SHP77 (cell line): ENCODE data around the gene ZNF821.
A peak's percentile ranks its signal among the peaks of the same experiment; 100 is the strongest.
"Not testable (repeated sequence)": the region's sequence is repeated elsewhere in the genome, so short reads cannot be mapped to it uniquely, and the experiment has no call there.

Experiments
- DNase-seq, 2 experiments: peaks; one replicate each; lab custom pipeline; 2025; lab: John Stamatoyannopoulos, UW

ZNF821 gene

GRCh38 chr16:71859762-71860521 is 24.0 kb downstream of the ZNF821 start:
- DNase-seq, result no peak

- no peak for DNase-seq
Measured at GRCh38 chr16:71855937-71856662, 27.9 kb downstream of the ZNF821 start.

DNA sequence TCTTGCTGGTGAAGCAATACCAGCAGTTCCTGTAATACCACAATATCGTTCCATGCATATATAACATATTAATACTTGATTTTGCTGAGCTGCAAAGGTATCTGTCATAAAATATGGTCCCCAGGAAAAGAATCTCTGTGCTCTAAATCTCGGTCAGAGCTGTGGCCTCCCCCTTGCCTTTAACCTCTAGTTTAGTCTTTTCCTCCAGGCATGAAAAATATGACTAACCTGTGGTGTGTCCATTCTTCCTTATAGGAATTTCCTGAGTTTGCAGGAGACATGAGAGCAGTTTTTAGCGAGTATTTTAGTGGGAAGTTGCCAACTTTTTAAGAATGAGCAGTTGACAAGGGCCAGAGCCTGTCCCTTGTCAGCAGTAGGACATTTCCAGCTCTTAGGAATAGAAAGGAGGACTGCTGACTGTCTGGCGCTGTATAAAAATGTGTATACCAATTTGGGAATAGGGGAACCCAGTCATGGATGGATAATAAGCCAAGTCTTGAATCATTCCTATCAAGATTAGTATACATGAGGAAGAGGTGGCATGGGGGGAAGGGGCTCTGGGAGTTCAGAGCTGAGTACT is 29.5 kb downstream of the ZNF821 start:
- no peak for DNase-seq

GRCh38 chr16:71853413-71853812 is 30.6 kb downstream of the ZNF821 start:
- DNase-seq, result no peak

GRCh38 chr16:71852561-71852960 is 31.4 kb downstream of the ZNF821 start:
- no peak for DNase-seq

DNA sequence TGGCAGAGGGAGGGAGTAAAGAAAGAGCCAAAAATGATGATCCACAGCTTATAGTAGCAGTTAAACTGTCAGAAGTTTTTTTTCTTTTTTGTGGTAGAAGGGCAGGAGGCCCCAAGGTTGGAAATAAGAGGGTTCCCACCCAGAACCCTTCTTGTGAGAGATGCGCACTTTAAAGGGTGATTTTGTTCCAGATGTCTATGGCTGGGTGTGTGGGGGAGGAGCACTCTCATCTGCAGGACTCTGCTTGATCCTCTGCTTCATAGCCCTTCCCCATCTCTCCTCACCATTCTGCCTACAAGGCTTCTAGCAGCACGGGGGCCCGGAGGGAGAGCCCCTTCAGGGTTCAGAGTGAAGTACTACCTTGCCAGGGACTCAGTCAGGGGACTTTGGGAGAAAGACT is 31.8 kb downstream of the ZNF821 start:
- no peak for DNase-seq

DNA sequence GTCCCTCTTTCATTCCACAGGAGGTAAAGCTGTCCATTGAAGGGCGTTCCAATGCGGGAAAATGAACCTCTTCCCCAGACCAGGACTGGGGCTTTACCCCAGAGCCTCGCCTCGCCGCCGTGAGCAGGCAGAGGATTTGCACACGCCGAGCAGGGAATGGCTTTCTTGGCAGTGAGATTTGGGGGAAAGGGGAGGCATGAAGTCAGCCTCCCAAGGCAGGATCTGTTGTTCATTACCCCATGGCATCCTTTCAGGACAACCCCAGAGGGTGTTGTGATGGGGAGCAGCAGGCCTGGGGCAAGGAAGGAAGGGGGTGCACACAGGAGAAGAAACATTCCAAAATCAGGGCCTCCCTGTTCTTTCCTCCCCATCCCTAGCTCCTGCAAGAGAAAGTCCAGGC is 32.2 kb downstream of the ZNF821 start:
- DNase-seq, result no peak

DNA sequence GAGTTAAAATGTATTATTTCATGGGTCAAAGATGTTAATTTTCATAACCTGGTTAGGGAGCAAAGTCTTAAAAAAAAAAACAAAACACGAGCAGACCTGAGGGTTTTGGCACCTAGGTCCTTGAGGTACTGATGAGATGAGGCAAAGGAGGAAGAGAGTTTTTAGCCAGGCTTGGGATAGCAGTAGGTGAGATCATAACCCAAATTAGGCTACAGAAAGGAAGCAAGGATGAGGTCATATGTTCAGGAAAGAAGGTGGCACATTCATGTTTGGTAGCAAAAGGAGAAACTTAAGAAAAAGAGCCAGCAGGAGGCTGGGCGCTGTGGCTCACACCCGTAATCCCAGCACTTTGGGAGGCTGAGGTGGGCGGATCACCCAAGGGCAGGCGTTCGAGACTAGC is 35.4 kb downstream of the ZNF821 start:
- no peak for DNase-seq

DNA sequence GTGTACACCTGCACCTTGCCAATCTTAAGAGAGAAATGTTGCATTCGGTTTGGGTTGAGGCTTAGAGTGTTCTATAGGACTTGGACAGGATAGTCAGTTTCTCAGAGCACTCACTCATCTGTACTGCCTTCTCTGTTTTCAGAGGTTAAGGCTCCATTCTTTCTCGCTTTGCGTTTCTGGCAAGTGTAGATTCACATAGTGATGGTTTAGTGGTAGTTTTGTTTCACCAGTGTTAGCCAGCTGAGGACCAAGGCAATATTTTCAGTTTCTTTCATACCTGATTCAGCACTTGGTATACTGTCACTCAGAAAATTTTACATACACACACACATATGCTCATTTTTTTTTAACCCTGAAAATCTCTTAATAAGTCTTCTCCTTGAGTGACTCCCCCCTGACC is 36.9 kb downstream of the ZNF821 start:
- DNase-seq, result no peak

GRCh38 chr16:71846431-71846830 is 37.6 kb downstream of the ZNF821 start:
- no peak for DNase-seq

- DNase-seq, result peak; percentile 80 to 83
Measured at GRCh38 chr16:71845639-71846430, 38.1 kb downstream of the ZNF821 start, which contains the start of gene ATXN1L. TSS of gene ATXN1L (plus strand) at chr16:71845976. CDS start at chr16:71849741, 3,765 bp downstream.

DNA sequence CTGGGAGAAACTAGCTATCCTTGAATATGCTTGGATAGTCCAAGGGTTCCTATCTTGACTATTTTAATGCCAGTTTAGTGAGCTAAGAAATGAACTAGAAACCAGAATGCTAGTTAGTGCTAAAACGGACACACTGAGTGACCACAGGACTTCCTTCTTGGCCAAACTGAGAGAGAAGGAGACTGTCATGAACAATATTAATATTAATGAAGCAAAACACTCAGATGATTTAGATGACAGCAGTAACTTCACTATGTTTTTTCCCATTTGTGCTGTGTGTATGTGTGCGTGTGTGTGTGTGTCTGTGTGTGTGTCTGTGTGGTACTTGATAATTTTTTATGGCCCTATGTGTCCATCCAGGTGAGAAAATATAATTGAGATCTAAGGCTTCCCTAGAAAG is 40.4 kb downstream of the ZNF821 start:
- no peak for DNase-seq

DNA sequence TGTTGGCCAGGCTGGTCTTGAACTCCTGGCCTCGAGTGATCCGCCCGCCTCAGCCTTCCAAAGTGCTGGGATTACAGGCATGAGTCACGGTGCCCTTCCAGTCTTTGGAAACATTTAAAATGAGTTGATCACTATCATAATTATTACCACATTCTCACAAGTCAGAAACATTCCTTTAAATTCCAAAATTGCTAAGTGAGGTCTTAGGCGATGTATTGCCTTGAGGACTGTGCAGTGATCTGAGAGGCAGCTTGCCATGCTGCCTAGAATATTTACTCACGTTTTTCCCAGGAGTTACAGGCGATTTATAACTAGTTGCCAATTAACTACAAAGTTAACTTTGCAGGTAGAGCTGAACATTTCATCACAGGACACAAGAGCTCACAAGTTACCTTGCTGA is 43.9 kb downstream of the ZNF821 start:
- no peak for DNase-seq

- no peak for DNase-seq
Measured at GRCh38 chr16:71837150-71837549, 46.8 kb downstream of the ZNF821 start.

DNA sequence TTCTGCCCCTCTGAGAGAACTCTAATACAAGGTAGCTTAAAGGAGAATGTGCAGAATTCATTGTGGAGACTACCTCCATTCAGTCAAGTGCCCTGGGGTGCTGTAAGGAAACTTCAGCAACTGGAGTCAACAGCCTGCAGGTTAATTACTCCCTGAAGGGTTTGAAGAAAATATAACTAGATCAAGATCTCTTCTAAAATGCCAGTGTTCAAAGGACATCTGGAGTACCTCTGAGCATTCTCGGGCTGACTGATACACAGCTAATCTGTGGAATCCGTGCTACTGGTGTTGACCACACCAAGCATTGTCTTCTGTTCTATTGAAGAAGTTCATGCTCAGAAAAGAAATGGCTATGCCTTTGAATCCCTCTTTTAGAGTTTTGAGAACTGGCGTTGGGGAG is 49.7 kb downstream of the ZNF821 start:
- DNase-seq, result no peak

DNA sequence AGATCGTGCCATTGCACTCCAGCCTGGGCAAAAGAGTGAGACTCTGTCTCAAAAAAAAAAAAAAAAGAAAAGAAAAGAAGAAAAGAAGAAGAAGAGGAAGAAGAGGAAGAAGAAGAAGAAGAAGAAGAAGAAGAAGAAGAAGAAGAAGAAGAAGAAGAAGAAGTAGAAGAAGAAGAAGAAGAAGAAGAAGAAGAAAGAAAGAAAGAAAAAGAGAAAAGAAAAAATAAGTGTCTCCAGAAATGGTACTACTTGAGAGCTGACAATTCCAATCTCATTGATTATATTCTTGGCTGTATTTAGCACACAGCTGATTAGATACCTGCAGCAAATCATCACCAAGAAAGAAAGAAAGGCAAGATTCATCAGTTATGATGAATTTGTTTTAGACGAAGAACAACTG is 51.9 kb downstream of the ZNF821 start:
- DNase-seq, result not testable (repeated sequence)

DNA sequence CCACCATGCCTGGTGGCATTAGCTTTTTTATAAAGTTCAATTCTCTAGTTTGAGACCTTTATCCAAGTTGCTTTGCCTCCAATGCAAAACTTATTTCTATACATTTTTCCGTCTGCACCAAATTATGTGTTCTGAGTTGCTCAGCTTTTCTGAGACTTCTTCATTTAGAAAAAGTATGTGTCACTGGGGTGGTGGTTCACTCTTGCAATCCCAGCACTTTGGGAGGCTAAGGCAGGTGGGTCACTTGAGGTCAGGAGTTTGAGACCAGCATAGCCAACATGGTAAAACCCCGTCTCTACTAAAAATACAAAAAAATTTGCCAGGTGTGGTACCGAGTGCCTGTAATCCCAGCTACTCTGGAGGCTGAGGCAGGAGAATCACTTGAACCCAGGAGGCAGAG is 52.3 kb downstream of the ZNF821 start:
- not testable (repeated sequence) for DNase-seq

GRCh38 chr16:71830359-71830758 is 53.6 kb downstream of the ZNF821 start:
- no peak for DNase-seq

DNA sequence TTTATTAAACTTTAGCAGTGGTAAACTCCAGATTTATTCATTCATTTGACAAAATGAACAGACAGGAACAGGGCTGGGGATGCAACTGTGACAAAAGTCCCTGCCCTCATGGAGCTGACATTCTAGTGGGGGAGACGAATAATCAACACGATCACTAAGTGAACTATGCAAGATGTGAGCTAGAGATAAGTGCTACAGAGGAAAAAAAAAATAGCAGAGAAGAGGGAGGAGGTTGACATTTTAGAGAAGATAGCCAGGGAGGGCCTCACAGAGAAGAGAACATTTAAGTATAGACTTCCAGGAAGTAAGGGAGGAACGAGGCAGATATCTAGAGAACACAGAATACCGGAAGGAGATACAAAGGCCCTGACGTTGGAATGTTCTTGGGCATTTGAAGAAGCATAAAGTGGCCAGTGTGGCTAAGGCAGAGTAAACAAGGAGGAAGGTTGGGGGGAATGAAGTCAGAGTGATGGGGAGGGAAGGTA is 57.4 kb downstream of the ZNF821 start:
- DNase-seq, result no peak

DNA sequence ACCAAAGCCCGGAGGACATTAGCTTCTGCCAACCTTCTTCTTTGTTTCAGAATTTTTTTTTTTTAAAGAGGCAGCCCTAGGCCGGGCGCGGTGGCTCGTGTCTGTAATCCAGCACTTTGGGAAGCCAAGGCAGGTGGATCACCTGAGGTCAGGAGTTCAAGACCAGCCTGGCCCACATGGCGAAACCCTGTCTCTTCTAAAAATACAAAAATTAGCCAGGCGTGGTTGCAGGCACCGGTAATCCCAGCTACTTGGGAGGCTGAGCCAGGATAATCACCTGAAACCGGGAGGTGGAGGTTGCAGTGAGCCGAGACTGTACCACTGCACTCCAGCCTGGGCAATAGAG is 66.9 kb downstream of the ZNF821 start:
- DNase-seq, result not testable (repeated sequence)

GRCh38 chr16:71811261-71811803 is 72.7 kb downstream of the ZNF821 start:
- DNase-seq, result no peak

DNA sequence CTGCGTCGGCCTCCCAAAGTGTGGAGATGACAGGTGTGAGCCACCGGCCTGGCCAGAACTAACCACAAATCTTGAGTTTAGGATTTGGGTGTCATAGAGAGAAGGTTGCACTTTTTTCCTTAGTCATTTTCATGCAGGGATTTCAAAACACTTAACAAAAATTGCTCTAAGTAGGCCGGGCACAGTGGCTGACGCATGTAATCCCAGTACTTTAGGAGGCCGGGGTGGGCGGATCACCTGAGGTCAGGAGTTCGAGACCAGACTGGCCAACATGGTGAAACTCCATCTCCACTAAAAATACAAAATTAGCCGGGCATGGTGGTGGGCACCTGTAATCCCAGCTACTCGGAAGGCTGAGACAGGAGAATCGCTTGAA is 73.8 kb downstream of the ZNF821 start:
- not testable (repeated sequence) for DNase-seq
